PC-9 (cell line): ENCODE data around the gene RFLNA. TPM values are rescaled to one million over a fixed set of nuclear protein-coding genes. Genes with fewer than 3 reads are reported as not detected.

Experiments
- BruUV-seq: library from RNA; stranded (reverse); fragments of 400-500 nt; replicated peaks from 2 replicates; lab custom pipeline; 2021; lab: Mats Ljungman, UMichigan
- CTCF ChIA-PET: fragments of 300-600 bp; sonication (Branson Sonifier 250); formaldehyde crosslinking; loops from one replicate; lab custom pipeline; 2022; ENCODE audit warnings: antibody characterized with exemption; lab: Charles Lee
- POLR2A ChIA-PET: fragments of 300-600 bp; sonication (Branson Sonifier 250); formaldehyde crosslinking; loops from one replicate; lab custom pipeline; 2022; ENCODE audit warnings: antibody characterized with exemption; ENCODE audit not compliant: unreplicated experiment; lab: Charles Lee
- DNase-seq, 2 experiments: peaks; one replicate each; pipeline versions ENCODE4 v3.0.0 to v3.0.0-alpha.2; 2015 to 2022; ENCODE audit warnings: mixed read lengths in 1 of 2
- H2AFZ ChIP-seq: fragments of 200-600 bp; sonication (generic); 2 replicates; pipeline ENCODE4 v1.8.1; 2017; ENCODE audit warnings: antibody characterized with exemption
- H3F3A ChIP-seq: fragments of 200-600 bp; sonication (generic); 2 replicates; pipeline ENCODE4 v1.8.1; 2017; ENCODE audit warnings: antibody characterized with exemption, mild to moderate bottlenecking, low read depth; ENCODE audit not compliant: insufficient read depth
- H3K27ac ChIP-seq: fragments of 200-600 bp; sonication (generic); 2 replicates; pipeline ENCODE4 v1.6.1; 2016; ENCODE audit warnings: mixed run types
- H3K27me3 ChIP-seq: fragments of 200-600 bp; sonication (generic); 2 replicates; pipeline ENCODE4 v1.6.1; 2016; ENCODE audit warnings: low read depth, mixed run types; ENCODE audit not compliant: insufficient read depth
- H3K36me3 ChIP-seq: fragments of 200-600 bp; sonication (generic); 2 replicates; pipeline ENCODE4 v1.6.1; 2016; ENCODE audit warnings: low read depth, mixed run types
- H3K4me1 ChIP-seq: fragments of 200-600 bp; sonication (generic); replicated peaks from 2 replicates; pipeline ENCODE4 v1.6.1; 2016; ENCODE audit warnings: mixed run types; ENCODE audit not compliant: insufficient read depth
- H3K4me2 ChIP-seq: fragments of 200-600 bp; sonication (generic); 2 replicates; pipeline ENCODE4 v1.6.1; 2017; ENCODE audit warnings: mixed run types
- H3K4me3 ChIP-seq: fragments of 200-600 bp; sonication (generic); 2 replicates; pipeline ENCODE4 v1.6.1; 2016; ENCODE audit warnings: mixed run types
- H3K79me2 ChIP-seq: fragments of 200-600 bp; sonication (generic); 2 replicates; pipeline ENCODE4 v1.6.1; 2017; ENCODE audit warnings: low read depth, mixed run types
- H3K9me2 ChIP-seq: fragments of 200-600 bp; sonication (generic); 2 replicates; pipeline ENCODE4 v1.8.1; 2017; ENCODE audit warnings: mild to moderate bottlenecking; ENCODE audit not compliant: insufficient read depth
- H3K9me3 ChIP-seq: fragments of 200-600 bp; sonication (generic); 2 replicates; pipeline ENCODE4 v1.8.1; 2016; ENCODE audit warnings: low read depth; ENCODE audit not compliant: insufficient read depth
- H4K20me1 ChIP-seq: fragments of 200-600 bp; sonication (generic); 2 replicates; pipeline ENCODE4 v1.8.1; 2017; ENCODE audit not compliant: insufficient read depth
- CTCF ChIP-seq: fragments of 200-600 bp; sonication (generic); conservative IDR thresholded peaks from 2 replicates; pipeline ENCODE4 v1.6.1; 2017; ENCODE audit warnings: mixed run types, antibody characterized with exemption, mild to moderate bottlenecking, moderate library complexity
- EZH2 ChIP-seq: fragments of 200-600 bp; sonication (generic); IDR thresholded peaks from 2 replicates; pipeline ENCODE4 v1.8.0; 2017; ENCODE audit warnings: antibody characterized with exemption, low read depth
- intact Hi-C: fragments of 100-400 bp; cut with micrococcal nuclease; formaldehyde crosslinking; loops from one replicate; pipeline ENCODE4 v1.10.0; 2022; ENCODE audit not compliant: unreplicated experiment
- total RNA-seq: library from RNA; stranded (reverse); gene quantifications from 2 replicates; pipeline ENCODE4 v1.2.3, GENCODE V29; 2021

RFLNA gene
- total RNA-seq, 1 experiment from 2014 or later, result not detected

DNA sequence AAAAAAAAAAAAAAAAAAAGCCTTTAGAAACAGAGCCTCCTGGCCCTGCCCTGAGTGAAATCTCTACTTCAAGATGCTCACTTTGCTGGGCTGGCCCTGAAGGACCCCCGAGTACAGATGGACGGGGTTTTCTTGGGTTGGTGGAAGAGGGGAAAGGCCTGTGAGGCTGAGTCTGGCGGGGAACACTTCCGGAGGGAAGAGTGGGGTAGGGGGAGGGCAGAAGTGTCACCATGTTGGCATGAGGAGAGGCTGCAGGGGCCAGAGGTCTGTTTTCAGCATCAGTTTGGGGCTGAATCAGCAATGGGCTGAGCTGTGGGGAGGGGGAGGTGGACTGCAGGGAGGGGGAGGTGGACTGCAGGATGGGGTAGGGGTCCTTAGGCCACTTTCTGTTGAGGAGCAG, 15.3 kb downstream of the RFLNA start:
- ChIA-PET POLR2A (no interaction called here), CTCF (no interaction called here)
- intact Hi-C loops, result no loop called here

GRCh38 chr12:124310785-124311184, 15.9 kb downstream of the RFLNA start:
- ChIA-PET CTCF (no interaction called here), POLR2A (no interaction called here)
- H3K4me3 ChIP-seq, result no peak overlapping the region
- no peaks in the 10 kb centered on the region for H3K79me2 ChIP-seq
- H3K4me2 ChIP-seq, result no peak overlapping the region
- no peaks in the 10 kb centered on the region for H3K9me2 ChIP-seq
- H2AFZ ChIP-seq, result no peak overlapping the region
- intact Hi-C loops, result no loop called here
- H3K36me3 ChIP-seq, result no peaks in the 10 kb centered on the region
- H4K20me1 ChIP-seq, result no peaks in the 10 kb centered on the region
- no peaks in the 10 kb centered on the region for H3K4me1 ChIP-seq
- no peak overlapping the region for H3K27ac ChIP-seq
- no peaks in the 10 kb centered on the region for H3F3A ChIP-seq
- H3K27me3 ChIP-seq, result peaks cover 58% of the 10 kb centered on the region
- BruUV-seq, result no TSS peak
- no peak for DNase-seq
- TF ChIP-seq CTCF, result no peak
- TF ChIP-seq EZH2, result no peak
- no peaks in the 10 kb centered on the region for H3K9me3 ChIP-seq

More for the DNA sequence above, 15.3 kb downstream of the RFLNA start:
- Histone ChIP-seq H3F3A (no peaks in the 10 kb centered on the region), H3K36me3 (no peaks in the 10 kb centered on the region), H4K20me1 (no peaks in the 10 kb centered on the region), H2AFZ (no peak overlapping the region), H3K4me2 (no peak overlapping the region), H3K9me2 (no peaks in the 10 kb centered on the region), H3K27me3 (peaks cover 60% of the 10 kb centered on the region), H3K4me3 (no peak overlapping the region), H3K9me3 (no peaks in the 10 kb centered on the region), H3K4me1 (no peaks in the 10 kb centered on the region), H3K27ac (no peak overlapping the region), H3K79me2 (no peaks in the 10 kb centered on the region)
- no peak for DNase-seq
- BruUV-seq, result no TSS peak
- no peak for TF ChIP-seq CTCF
- no peak for TF ChIP-seq EZH2

- Histone ChIP-seq H3K4me3 (no peak overlapping the region), H3K27ac (no peak overlapping the region), H2AFZ (no peak overlapping the region), H3F3A (no peaks in the 10 kb centered on the region), H4K20me1 (no peaks in the 10 kb centered on the region), H3K27me3 (peaks cover 50% of the 10 kb centered on the region), H3K36me3 (no peaks in the 10 kb centered on the region), H3K79me2 (no peaks in the 10 kb centered on the region), H3K4me2 (no peak overlapping the region), H3K9me2 (no peaks in the 10 kb centered on the region), H3K9me3 (no peaks in the 10 kb centered on the region), H3K4me1 (no peaks in the 10 kb centered on the region)
- DNase-seq, result no peak
- ChIA-PET POLR2A (no interaction called here), CTCF (no interaction called here)
- TF ChIP-seq CTCF (no peak), EZH2 (no peak)
- intact Hi-C loops, result no loop called here
- no TSS peak for BruUV-seq
Observed at GRCh38 chr12:124311292-124312109, 16.6 kb downstream of the RFLNA start.
